IMR-90 (cell line): ENCODE measurements around the gene OR2AK2. TPM values are rescaled to one million over a fixed set of nuclear protein-coding genes. Genes with fewer than 3 reads are reported as not detected.

Experiments used
- ATAC-seq: fragments of 200-7000 bp; cut with Tn5 transposase; 2 replicates; pipeline ENCODE4 v1.9.1; 2020; ENCODE audit warnings: low read depth, mild to moderate bottlenecking, moderate library complexity
- BruUV-seq: library from RNA; stranded (reverse); fragments of 400-500 nt; replicated peaks from 2 replicates; lab custom pipeline; 2021; lab: Mats Ljungman, UMichigan
- CTCF ChIA-PET: fragments of 300-600 bp; formaldehyde crosslinking; extraction: SDS; loops from one replicate; lab custom pipeline; 2021; ENCODE audit warnings: antibody characterized with exemption; lab: Yijun Ruan, JAX
- POLR2A ChIA-PET: fragments of 300-600 bp; sonication (Branson Sonifier 250); formaldehyde crosslinking; loops from one replicate; lab custom pipeline; 2022; ENCODE audit warnings: antibody characterized with exemption; ENCODE audit not compliant: unreplicated experiment; lab: Charles Lee
- DNase-seq: peaks from one replicate; pipeline ENCODE4 v3.0.0; 2013
- H2AFZ ChIP-seq: replicated peaks from 2 replicates; pipeline ENCODE3; 2013; ENCODE audit warnings: low read length, mild to moderate bottlenecking; ENCODE audit not compliant: poor library complexity
- H2AK5ac ChIP-seq: 2 replicates; pipeline ENCODE4 v1.6.1; 2013; ENCODE audit warnings: low read depth, low read length, inconsistent platforms
- H2AK9ac ChIP-seq: replicated peaks from 2 replicates; pipeline ENCODE3; 2013; ENCODE audit warnings: mild to moderate bottlenecking, low read depth, low read length, moderate library complexity; ENCODE audit not compliant: poor library complexity
- H2BK120ac ChIP-seq: 2 replicates; pipeline ENCODE4 v1.6.1; 2013; ENCODE audit warnings: low read depth, low read length, inconsistent platforms
- H2BK15ac ChIP-seq: 3 replicates; pipeline ENCODE4 v1.6.1; 2013; ENCODE audit warnings: low read depth, low read length, inconsistent platforms
- H2BK20ac ChIP-seq: 2 replicates; pipeline ENCODE4 v1.6.1; 2013; ENCODE audit warnings: low read depth, mild to moderate bottlenecking, inconsistent platforms, low read length, moderate library complexity
- H2BK5ac ChIP-seq: 2 replicates; pipeline ENCODE4 v1.6.1; 2013; ENCODE audit warnings: mild to moderate bottlenecking, low read depth, low read length, inconsistent platforms; ENCODE audit not compliant: poor library complexity, severe bottlenecking
- H3K14ac ChIP-seq: replicated peaks from 2 replicates; pipeline ENCODE4 v1.6.1; 2013; ENCODE audit warnings: low read depth, low read length, inconsistent platforms
- H3K18ac ChIP-seq: 2 replicates; pipeline ENCODE4 v1.6.1; 2013; ENCODE audit warnings: low read depth, low read length, control low read depth
- H3K23ac ChIP-seq: 2 replicates; pipeline ENCODE4 v1.6.1; 2013; ENCODE audit warnings: low read depth, low read length, inconsistent platforms
- H3K27ac ChIP-seq: 2 replicates; pipeline ENCODE4 v1.5.1; 2013; ENCODE audit warnings: mild to moderate bottlenecking, control low read depth, low read length; ENCODE audit not compliant: insufficient read depth
- H3K27me3 ChIP-seq: 2 replicates; pipeline ENCODE4 v1.6.1; 2013; ENCODE audit warnings: low read length; ENCODE audit not compliant: control insufficient read depth, insufficient read depth
- H3K36me3 ChIP-seq: 2 replicates; pipeline ENCODE4 v1.6.1; 2013; ENCODE audit warnings: low read length, mixed read lengths; ENCODE audit not compliant: control insufficient read depth, insufficient read depth
- H3K4ac ChIP-seq: 2 replicates; pipeline ENCODE4 v1.6.1; 2013; ENCODE audit warnings: low read depth, low read length, inconsistent platforms
- H3K4me1 ChIP-seq: 2 replicates; pipeline ENCODE4 v1.6.1; 2013; ENCODE audit warnings: low read length, mixed read lengths; ENCODE audit not compliant: control insufficient read depth, insufficient read depth
- H3K4me2 ChIP-seq: 2 replicates; pipeline ENCODE4 v1.6.1; 2013; ENCODE audit warnings: low read depth, mild to moderate bottlenecking, control low read depth, low read length, moderate library complexity
- H3K4me3 ChIP-seq: 2 replicates; pipeline ENCODE4 v1.5.1; 2013; ENCODE audit warnings: low read depth, mild to moderate bottlenecking, control low read depth, low read length, moderate library complexity; ENCODE audit not compliant: insufficient read depth
- H3K56ac ChIP-seq: 2 replicates; pipeline ENCODE4 v1.6.1; 2013; ENCODE audit warnings: low read length, inconsistent platforms; ENCODE audit not compliant: insufficient read depth; ENCODE audit errors: extremely low read depth
- H3K79me1 ChIP-seq, 2 experiments: 2 replicates each; pipeline ENCODE4 v1.6.1; 2013; ENCODE audit warnings: low read length in 2 of 2, inconsistent platforms in 1 of 2, low read depth in 1 of 2
- H3K9ac ChIP-seq: 2 replicates; pipeline ENCODE4 v1.6.1; 2013; ENCODE audit warnings: low read depth, low read length, control low read depth
- H3K9me1 ChIP-seq: 2 replicates; pipeline ENCODE4 v1.6.1; 2013; ENCODE audit warnings: low read length, inconsistent platforms; ENCODE audit not compliant: insufficient read depth
- H3K9me3 ChIP-seq: 2 replicates; pipeline ENCODE4 v1.6.1; 2013; ENCODE audit warnings: low read length; ENCODE audit not compliant: control insufficient read depth, insufficient read depth
- H4K20me1 ChIP-seq: 2 replicates; pipeline ENCODE4 v1.6.1; 2013; ENCODE audit warnings: low read length, inconsistent platforms; ENCODE audit not compliant: insufficient read depth
- H4K5ac ChIP-seq: 2 replicates; pipeline ENCODE4 v1.6.1; 2013; ENCODE audit warnings: mild to moderate bottlenecking, low read depth, low read length, control low read depth
- H4K8ac ChIP-seq, 2 experiments: 2 replicates each; pipeline ENCODE4 v1.6.1; 2013; ENCODE audit warnings: low read depth in 2 of 2, low read length in 2 of 2, control low read depth in 1 of 2, inconsistent platforms in 1 of 2
- H4K91ac ChIP-seq: 2 replicates; pipeline ENCODE4 v1.6.1; 2013; ENCODE audit warnings: low read depth, low read length, inconsistent platforms; ENCODE audit not compliant: insufficient read depth
- BHLHE40 ChIP-seq: fragments of 150-350 bp; IDR thresholded peaks from 2 replicates; pipeline ENCODE4 v1.6.1; 2016; ENCODE audit warnings: mild to moderate bottlenecking, low read depth, low read length
- CEBPB ChIP-seq: IDR thresholded peaks from 2 replicates; pipeline ENCODE4 v1.6.1; 2012; ENCODE audit warnings: low read depth, low read length, improper control_type of control experiment
- CHD1 ChIP-seq: IDR thresholded peaks from 2 replicates; pipeline ENCODE4 v1.6.1; 2012; ENCODE audit warnings: low read depth, low read length, improper control_type of control experiment
- FOS ChIP-seq: fragments of 150-350 bp; IDR thresholded peaks from 2 replicates; pipeline ENCODE4 v1.6.1; 2016; ENCODE audit warnings: low read depth, low read length
- MAFK ChIP-seq: IDR thresholded peaks from 2 replicates; pipeline ENCODE4 v1.6.1; 2012; ENCODE audit warnings: low read depth, low read length, improper control_type of control experiment
- MAZ ChIP-seq: IDR thresholded peaks from 2 replicates; pipeline ENCODE4 v1.6.1; 2012; ENCODE audit warnings: low read depth, mild to moderate bottlenecking, low read length, improper control_type of control experiment, moderate library complexity, borderline replicate concordance
- MXI1 ChIP-seq: IDR thresholded peaks from 2 replicates; pipeline ENCODE4 v1.6.1; 2012; ENCODE audit warnings: low read depth, mild to moderate bottlenecking, low read length, moderate library complexity, borderline replicate concordance
- NFE2L2 ChIP-seq: fragments of 150-350 bp; IDR thresholded peaks from 2 replicates; pipeline ENCODE4 v1.6.1; 2016; ENCODE audit warnings: low read depth, mild to moderate bottlenecking, low read length
- POLR2A ChIP-seq: IDR thresholded peaks from 2 replicates; pipeline ENCODE4 v1.6.1; 2012; ENCODE audit warnings: mild to moderate bottlenecking, low read depth, low read length
- RAD21 ChIP-seq: IDR thresholded peaks from 2 replicates; pipeline ENCODE4 v1.6.1; 2012; ENCODE audit warnings: low read length, improper control_type of control experiment
- RCOR1 ChIP-seq: IDR thresholded peaks from 2 replicates; pipeline ENCODE4 v1.6.1; 2012; ENCODE audit warnings: mild to moderate bottlenecking, low read length, improper control_type of control experiment; ENCODE audit not compliant: insufficient replicate concordance
- RFX5 ChIP-seq: IDR thresholded peaks from 2 replicates; pipeline ENCODE4 v1.8.0; 2012; ENCODE audit warnings: low read depth, mild to moderate bottlenecking, low read length, moderate library complexity
- SMC3 ChIP-seq: fragments of 150-350 bp; IDR thresholded peaks from 2 replicates; pipeline ENCODE4 v1.6.1; 2016; ENCODE audit warnings: low read depth, mild to moderate bottlenecking, antibody characterized with exemption, low read length, moderate library complexity
- WGBS, 2 experiments: methylation state at CpG; one replicate each; pipeline versions ENCODE4 v1.1.5 to v1.1.7; 2013; ENCODE audit warnings: missing lambda C conversion rate in 2 of 2; ENCODE audit not compliant: insufficient read length in 1 of 2; ENCODE audit errors: extremely low coverage in 2 of 2; 5-methylcytosine and 5-hydroxymethylcytosine counted together
- dilution Hi-C: fragments of 300-500 bp; cut with HindIII; formaldehyde crosslinking; loops from one replicate; pipeline ENCODE4 v1.14.3; 2018; ENCODE audit warnings: low sequenced_read_pairs; ENCODE audit not compliant: unreplicated experiment
- in situ Hi-C: fragments of 300-500 bp; cut with MboI; formaldehyde crosslinking; loops from 3 replicates; pipeline ENCODE4 v1.14.3; 2019; ENCODE audit warnings: low sequenced_read_pairs, inconsistent platforms, mixed read lengths
- intact Hi-C: fragments of 100-400 bp; cut with micrococcal nuclease; formaldehyde crosslinking; loops from 2 replicates; pipeline ENCODE4 v1.10.0; 2022
- polyA plus RNA-seq, 3 experiments: library from polyadenylated mRNA; depleted of rRNA; stranded (reverse); fragments of >200 nt; gene quantifications; 2 replicates each; pipeline ENCODE4 v1.2.3, GENCODE V29; 2012; ENCODE audit warnings: low replicate concordance in 1 of 3
- total RNA-seq: library from RNA; depleted of rRNA; stranded (reverse); fragments of >200 nt; gene quantifications from 2 replicates; pipeline ENCODE4 v1.2.3, GENCODE V29; 2012
- TF ChIP-seq, protein P1 (sequence below): fragments of 150-350 bp; IDR thresholded peaks from 2 replicates; pipeline ENCODE4 v1.6.1; 2017; ENCODE audit warnings: mild to moderate bottlenecking, antibody characterized with exemption, low read length, low read depth
- TF ChIP-seq, protein P2 (sequence below): fragments of 150-350 bp; IDR thresholded peaks from 2 replicates; pipeline ENCODE4 v1.6.1; 2016; ENCODE audit warnings: low read depth, mild to moderate bottlenecking, low read length, moderate library complexity, borderline replicate concordance
- TF ChIP-seq, protein P3 (sequence below): conservative IDR thresholded peaks from 2 replicates; pipeline ENCODE4 v1.5.1; 2012; ENCODE audit warnings: mild to moderate bottlenecking, low read depth, low read length, improper control_type of control experiment

Gene OR2AK2
- total and polyA plus RNA-seq, 2 of the 4 experiments (the other 2 are of a cell fraction), result not detected

DNA sequence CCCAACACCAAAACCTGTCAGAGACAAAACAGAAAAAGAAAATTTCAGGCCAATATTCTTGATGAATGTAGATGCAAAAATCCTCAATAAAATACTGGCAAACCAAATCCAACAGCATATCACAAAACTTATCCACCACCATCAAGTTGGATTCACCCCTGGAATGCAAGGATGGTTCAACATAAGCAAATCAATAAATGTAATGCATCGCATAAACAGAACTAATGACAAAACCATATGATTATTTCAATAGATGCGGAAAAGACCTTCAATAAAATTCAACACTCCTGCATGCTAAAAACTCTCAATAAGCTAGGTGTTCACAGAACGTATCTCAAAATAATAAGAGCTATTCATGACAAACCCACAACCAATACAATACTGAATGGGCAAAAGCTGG is 44.6 kb downstream of the OR2AK2 start:
- no peak overlapping the region for H3K9ac ChIP-seq
- POLR2A ChIA-PET, result no interaction called here

More for the DNA sequence above, 44.6 kb downstream of the OR2AK2 start:
- peaks cover 8% of the 10 kb centered on the region for H3K9me3 ChIP-seq
- no peaks in the 10 kb centered on the region for H3K27me3 ChIP-seq
- H3K36me3 ChIP-seq, result no peaks in the 10 kb centered on the region
- no peak overlapping the region for H2BK15ac ChIP-seq
- no peak overlapping the region for H3K18ac ChIP-seq
- ATAC-seq, result no peak
- H3K4me1 ChIP-seq, result no peaks in the 10 kb centered on the region
- BruUV-seq, result no TSS peak
- H3K27ac ChIP-seq, result no peak overlapping the region
- WGBS, 2 experiments, result no CpG with 5 or more reads among the region's 3 CpGs
- in situ Hi-C loops (no loop called here), intact Hi-C loops (no loop called here), dilution Hi-C loops (no loop called here)
- no peak for DNase-seq
- H2AK5ac ChIP-seq, result no peak overlapping the region
- no peaks in the 10 kb centered on the region for H3K9me1 ChIP-seq
- H3K23ac ChIP-seq, result no peak overlapping the region
- no peak for TF ChIP-seq RAD21
- TF ChIP-seq CEBPB, result no peak
- no peak for TF ChIP-seq MXI1
- TF ChIP-seq, protein P1, sequence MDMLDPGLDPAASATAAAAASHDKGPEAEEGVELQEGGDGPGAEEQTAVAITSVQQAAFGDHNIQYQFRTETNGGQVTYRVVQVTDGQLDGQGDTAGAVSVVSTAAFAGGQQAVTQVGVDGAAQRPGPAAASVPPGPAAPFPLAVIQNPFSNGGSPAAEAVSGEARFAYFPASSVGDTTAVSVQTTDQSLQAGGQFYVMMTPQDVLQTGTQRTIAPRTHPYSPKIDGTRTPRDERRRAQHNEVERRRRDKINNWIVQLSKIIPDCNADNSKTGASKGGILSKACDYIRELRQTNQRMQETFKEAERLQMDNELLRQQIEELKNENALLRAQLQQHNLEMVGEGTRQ, result no peak
- TF ChIP-seq SMC3, result no peak
- TF ChIP-seq BHLHE40, result no peak
- TF ChIP-seq MAZ, result no peak
- TF ChIP-seq MAFK, result no peak
- TF ChIP-seq RCOR1, result no peak
- no peak for TF ChIP-seq POLR2A
- TF ChIP-seq, protein P2, sequence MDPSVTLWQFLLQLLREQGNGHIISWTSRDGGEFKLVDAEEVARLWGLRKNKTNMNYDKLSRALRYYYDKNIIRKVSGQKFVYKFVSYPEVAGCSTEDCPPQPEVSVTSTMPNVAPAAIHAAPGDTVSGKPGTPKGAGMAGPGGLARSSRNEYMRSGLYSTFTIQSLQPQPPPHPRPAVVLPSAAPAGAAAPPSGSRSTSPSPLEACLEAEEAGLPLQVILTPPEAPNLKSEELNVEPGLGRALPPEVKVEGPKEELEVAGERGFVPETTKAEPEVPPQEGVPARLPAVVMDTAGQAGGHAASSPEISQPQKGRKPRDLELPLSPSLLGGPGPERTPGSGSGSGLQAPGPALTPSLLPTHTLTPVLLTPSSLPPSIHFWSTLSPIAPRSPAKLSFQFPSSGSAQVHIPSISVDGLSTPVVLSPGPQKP, result no peak
- no peak for TF ChIP-seq CHD1
- TF ChIP-seq, protein P3, sequence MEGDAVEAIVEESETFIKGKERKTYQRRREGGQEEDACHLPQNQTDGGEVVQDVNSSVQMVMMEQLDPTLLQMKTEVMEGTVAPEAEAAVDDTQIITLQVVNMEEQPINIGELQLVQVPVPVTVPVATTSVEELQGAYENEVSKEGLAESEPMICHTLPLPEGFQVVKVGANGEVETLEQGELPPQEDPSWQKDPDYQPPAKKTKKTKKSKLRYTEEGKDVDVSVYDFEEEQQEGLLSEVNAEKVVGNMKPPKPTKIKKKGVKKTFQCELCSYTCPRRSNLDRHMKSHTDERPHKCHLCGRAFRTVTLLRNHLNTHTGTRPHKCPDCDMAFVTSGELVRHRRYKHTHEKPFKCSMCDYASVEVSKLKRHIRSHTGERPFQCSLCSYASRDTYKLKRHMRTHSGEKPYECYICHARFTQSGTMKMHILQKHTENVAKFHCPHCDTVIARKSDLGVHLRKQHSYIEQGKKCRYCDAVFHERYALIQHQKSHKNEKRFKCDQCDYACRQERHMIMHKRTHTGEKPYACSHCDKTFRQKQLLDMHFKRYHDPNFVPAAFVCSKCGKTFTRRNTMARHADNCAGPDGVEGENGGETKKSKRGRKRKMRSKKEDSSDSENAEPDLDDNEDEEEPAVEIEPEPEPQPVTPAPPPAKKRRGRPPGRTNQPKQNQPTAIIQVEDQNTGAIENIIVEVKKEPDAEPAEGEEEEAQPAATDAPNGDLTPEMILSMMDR, result no peak
- no peak for TF ChIP-seq RFX5
- no peak for TF ChIP-seq FOS
- no peak for TF ChIP-seq NFE2L2
- H2BK120ac ChIP-seq, result no peak overlapping the region
- H2BK20ac ChIP-seq, result no peak overlapping the region
- CTCF ChIA-PET, result no interaction called here
- no peak overlapping the region for H2AFZ ChIP-seq
- no peak overlapping the region for H3K4me2 ChIP-seq
- H3K4ac ChIP-seq, result no peak overlapping the region
- no peak overlapping the region for H3K4me3 ChIP-seq
- H3K79me1 ChIP-seq, result no peaks in the 10 kb centered on the region
- no peak overlapping the region for H2AK9ac ChIP-seq
- H3K56ac ChIP-seq, result no peak overlapping the region
- no peak overlapping the region for H2BK5ac ChIP-seq
- H3K14ac ChIP-seq, result no peak overlapping the region
- no peak overlapping the region for H4K8ac ChIP-seq
- H4K5ac ChIP-seq, result no peak overlapping the region
- no peaks in the 10 kb centered on the region for H4K20me1 ChIP-seq
- H4K91ac ChIP-seq, result no peak overlapping the region
